GM19035 (cell line): ENCODE data around the gene ARHGEF16.

ENCODE experiments used
- ATAC-seq: cut with Tn5 transposase; IDR thresholded peaks from one replicate; pipeline ENCODE4 v1.9.1; 2021; ENCODE audit not compliant: unreplicated experiment

Gene ARHGEF16

DNA sequence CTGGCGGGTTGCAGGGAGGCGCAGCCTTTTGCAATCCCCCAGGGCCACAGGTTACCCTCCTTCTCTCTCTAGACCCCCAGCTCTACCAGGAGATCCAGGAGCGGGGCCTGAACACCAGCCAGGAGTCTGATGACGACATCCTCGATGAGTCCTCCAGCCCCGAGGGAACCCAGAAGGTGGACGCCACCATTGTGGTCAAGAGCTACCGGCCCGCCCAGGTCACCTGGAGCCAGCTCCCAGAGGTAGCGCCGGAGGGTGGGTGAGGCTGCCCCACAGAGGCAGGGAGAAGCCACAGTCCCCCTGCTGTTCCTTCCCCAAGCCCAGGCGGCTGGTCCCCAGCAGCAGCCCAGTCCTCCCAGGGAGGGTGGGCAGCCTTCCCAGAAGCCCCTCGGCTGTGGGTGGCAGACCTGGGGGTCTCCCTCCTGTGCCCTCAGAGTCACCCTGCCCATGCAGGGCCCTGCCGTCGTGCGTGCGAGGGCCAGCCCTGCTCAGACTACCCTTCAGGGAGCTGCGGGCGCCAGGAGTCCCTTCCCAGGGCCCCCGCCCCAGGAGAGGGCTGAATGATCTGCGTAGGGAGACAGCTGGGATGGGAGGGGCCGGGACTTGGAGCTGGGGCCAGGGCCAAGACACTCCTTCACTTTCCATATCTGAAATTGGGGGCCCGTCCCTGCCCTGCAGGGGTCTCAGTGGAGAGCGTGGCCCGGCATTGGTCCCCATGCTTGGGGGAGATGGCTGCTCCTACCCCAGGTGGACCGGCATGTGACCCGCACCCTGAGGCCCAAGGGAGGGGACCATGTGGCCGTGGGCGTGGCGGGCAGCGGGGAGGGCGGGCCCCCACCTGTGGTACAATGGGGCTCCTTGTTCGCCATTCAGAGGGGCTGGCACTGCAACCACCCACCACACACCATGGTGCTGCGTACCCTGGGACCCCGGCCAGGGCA is 12.9 kb downstream of the ARHGEF16 start:
- no peak for ATAC-seq

DNA sequence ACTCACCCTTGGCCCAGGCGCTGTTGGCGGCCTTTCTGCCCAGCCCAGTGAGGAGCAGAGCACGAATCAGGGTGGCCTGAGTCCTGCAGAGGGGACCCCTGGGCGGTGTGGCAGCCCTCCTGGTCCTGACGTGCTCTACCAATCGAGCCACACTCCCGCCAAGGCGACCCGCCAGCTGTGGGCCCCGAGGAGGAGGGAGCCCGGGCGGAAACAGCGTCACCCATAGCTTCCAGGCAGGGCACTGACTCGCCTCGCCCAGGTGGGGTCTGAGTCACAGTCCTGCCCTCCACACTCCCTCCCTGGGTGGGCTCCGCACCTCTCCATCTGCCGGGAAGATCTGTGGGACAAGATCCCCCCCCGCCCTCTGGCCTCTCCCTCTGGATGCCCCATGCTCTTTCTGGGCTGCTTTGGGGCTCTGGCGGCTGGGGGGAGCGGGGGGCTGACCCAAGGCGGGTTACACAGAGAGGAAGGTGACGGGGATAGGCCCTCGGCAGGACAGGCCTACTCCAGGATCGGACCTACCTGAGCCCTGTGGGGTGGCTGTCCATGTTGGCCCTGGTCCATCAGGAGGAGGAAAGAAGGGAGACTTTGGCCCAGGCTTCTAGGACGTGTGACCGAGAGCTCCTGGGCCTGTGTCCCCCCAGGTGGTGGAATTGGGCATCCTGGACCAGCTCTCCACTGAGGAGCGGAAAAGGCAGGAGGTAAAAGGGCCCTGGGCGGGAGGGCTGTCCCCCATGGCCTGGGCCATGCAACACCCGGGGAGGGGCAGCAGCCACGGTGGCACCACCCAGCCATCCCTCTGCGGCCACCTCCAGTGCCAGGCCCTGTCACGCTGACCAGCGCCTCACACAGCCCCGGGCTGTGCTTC is 14.0 kb downstream of the ARHGEF16 start:
- no peak for ATAC-seq

DNA sequence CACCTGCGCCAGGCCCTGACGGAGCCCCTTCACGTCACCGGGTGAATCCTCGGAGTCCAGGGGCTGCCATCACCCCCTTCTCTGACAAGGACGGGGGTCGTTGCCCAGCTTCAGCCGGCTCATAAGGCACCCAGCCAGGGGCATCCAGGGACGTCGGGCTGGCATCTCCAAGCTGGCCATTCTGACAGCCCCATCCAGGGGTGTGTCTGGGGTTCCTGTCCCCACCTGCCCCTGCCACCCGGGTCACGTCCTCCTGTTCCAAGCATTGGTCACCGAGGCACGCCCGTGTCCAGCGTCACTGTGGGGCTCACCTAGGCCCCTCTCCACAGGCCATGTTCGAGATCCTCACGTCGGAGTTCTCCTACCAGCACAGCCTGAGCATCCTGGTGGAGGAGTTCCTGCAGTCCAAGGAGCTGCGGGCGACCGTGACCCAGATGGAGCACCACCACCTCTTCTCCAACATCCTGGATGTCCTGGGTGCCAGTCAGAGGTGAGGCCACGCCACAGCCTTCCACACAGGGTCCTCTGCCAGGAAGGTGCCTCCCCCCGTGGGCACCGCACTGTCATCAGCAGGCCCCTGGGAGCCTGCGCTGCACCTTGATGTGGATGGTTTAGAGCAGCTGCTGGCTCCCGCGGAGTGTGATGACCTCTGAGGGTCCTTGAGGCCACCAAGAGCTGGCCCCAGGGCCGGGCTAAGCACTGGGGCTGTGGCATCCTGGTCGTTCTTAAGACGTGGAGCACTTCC is 14.8 kb downstream of the ARHGEF16 start:
- ATAC-seq, result no peak

DNA sequence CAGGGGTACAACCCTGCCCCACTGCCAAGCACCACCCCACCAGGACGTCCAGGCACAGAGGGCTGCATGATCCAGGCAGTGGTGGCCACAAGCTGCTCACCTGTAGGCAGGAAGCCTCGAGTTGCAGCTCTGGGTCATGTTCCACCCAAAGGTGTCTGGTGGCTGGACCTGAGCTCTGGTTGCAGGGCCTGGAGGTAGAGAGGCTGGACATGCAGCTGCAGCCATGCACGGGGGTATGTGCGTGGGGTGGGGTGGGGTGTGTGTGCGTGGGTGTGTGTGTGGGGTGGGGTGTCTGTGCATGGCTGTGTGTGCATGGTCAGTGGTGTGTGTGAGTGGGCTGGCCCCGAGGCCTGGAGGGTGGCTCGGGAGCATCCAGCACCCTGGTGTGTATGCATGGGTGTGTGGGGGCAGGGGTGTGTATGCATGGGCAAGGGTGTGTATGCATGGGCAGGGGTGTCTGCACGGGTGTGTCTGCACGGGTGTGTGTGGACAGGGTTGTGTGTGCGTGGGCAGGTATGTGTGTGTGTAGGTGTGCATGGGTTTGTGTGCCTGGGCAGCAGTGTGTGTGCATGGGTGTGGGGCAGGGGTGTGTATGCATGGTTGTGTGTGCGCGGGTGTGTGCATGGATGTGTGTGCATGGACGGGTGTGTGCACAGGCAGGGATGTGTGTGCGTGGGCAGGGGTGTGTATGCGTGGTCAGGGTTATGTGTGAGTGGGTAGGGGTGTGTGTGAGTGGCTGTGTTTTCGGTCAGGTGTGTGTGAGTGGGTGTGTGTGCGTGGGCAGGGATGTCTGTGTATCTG is 15.6 kb downstream of the ARHGEF16 start:
- ATAC-seq, result no peak

GRCh38 chr1:3470650-3471355 is 16.3 kb downstream of the ARHGEF16 start:
- no peak for ATAC-seq

GRCh38 chr1:3471356-3472087 is 17.1 kb downstream of the ARHGEF16 start:
- ATAC-seq, result no peak

GRCh38 chr1:3472088-3472850 is 17.8 kb downstream of the ARHGEF16 start:
- no peak for ATAC-seq

GRCh38 chr1:3472906-3473305 is 18.4 kb downstream of the ARHGEF16 start:
- ATAC-seq, result no peak

DNA sequence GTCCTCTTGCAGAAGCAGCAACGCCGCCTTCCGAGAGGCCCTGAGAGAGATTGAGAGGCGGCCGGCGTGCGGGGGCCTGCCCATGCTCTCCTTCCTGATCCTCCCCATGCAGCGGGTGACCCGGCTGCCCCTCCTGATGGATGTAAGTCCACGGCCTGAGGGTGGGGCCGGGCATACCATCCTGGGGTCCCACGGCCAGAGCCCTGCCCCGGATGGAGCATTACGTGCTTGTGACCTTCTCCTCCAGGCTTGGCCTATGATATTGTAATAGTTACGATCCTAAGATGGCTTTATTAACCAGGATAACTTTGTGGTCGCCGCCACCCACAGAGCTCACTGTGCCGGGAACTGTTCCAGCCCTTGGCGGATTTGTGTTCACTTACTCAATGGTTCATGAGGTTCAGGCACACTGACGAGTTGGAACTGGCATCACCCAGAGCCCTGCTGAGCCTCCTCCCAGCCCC is 18.9 kb downstream of the ARHGEF16 start:
- no peak for ATAC-seq

GRCh38 chr1:3474016-3474415 is 19.6 kb downstream of the ARHGEF16 start:
- ATAC-seq, result no peak

DNA sequence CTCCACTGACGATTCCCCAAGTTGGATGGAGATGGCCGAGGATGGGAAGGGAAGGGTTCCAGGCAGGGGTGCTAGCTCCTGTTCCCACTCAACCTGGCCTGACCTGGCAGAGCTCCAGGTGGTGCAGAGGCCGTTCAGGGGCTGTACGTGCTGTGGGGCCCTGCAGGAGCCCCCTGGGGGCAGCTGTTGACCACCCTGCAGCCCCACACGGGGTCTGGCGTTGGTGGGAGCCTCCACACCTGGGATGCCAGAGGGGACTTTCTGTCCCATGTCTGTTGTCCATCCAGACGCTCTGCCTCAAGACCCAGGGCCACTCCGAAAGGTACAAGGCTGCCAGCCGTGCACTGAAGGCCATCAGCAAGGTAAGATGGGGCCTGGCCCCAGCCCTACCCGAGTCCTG is 20.0 kb downstream of the ARHGEF16 start:
- no peak for ATAC-seq

GRCh38 chr1:3475839-3476573 is 21.5 kb downstream of the ARHGEF16 start:
- no peak for ATAC-seq

DNA sequence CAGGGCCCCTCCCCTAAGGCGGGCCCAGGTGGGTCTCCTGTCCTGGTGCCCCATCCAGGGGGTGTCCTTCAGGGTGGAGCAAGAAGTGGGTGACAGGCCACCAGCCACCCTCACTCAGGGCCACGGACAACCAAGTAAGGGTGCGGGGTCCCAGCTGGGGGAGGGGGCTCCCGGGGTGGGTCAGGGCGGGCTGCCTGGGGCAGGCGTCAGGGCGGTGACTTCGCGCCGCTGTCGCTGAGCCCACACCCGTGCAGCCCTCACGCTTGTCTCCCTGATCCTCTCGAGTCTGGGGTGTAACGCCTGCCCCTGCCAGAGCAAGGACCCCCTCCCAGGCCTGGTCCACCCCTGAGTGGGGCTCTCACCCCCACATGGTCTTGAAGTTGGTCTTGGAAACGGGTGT is 22.2 kb downstream of the ARHGEF16 start:
- ATAC-seq, result no peak

DNA sequence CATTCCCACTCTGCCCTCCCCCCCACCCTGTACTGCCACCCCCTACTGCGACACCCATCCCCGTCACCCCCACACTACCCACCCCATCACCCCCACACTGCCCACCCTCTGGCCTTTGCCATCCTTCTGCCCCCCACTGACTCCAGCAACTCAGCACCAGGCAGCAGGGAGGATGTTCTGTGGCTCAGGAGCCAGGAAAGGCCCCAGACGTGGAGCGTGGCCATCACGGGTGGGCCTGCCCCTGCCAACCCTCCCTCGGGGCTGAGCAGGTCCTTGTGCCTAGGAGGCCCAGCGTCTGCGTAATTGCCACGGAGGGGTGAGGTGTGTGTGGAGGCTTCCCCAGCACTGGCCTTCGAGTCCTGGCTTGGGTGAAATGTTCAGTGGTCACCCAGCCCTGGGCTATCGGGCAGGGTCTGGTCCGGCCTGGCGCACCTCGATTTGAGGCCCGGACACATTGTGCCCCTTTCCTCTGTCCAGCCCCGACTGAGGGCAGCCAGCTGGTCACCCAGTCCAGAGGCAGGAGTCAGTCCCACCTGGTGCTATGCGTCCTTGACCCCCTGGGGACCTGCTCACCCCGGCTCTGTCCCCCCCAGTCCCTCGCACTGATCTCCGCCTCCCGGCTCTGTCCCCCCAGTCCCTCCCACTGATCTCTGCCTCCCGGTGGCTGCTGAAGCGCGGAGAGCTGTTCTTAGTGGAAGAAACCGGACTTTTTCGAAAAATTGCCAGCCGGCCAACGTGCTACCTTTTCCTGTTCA is 23.0 kb downstream of the ARHGEF16 start:
- no peak for ATAC-seq

DNA sequence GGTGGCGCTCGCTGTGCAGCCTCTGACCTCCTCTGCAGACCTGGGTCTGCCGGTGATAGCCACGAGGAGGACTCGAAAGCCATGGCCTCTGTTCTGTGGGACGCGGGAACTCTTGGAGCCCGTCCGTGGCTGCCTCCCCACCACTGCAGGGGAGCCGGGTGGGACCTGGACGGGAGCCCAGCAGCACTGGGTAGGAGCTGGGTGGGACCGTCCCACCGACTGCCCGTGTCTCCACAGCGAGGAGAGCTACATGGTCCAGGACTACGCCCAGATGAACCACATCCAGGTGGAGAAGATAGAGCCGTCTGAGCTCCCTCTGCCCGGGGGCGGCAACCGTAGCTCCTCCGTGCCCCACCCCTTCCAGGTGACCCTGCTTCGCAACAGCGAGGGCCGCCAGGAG is 23.7 kb downstream of the ARHGEF16 start:
- ATAC-seq, result no peak

DNA sequence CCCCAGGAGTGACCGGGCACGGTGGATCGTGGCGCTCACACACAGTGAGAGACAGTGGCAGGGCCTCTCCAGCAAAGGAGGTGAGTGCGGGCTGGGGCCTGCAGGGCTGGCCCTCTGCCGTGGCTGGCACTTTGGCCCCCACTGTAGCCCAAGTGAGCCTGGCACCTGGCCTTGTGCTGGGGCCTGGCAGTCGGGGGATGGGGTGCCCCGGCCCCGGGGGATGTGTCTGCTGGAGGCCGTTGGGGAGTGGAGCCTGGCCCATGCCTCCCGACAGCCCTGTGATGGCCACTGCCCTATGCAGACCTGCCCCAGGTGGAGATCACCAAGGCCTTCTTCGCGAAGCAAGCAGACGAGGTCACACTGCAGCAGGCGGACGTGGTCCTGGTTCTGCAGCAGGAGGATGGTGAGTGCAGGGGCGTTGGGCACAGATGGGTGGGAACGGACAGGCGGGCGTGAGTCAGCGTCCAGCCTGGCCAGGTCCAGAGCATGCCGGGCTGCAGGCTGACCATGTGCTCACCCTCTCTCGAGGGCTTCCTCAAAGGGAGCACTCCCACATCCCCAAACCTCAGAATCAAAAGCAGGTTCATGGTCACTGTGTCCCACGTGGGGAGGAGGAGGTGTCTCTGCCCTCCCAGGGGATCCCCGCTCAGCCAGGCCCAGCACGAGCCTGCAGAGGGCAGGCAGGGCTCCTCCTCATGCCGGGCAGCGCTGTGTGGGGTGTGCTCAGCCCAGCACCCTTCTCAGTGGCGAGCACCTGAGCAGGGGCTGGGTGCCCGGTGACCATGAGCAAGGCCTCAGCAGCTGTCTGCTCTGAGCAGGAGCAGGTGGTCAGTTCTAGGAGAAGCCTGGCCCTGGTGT is 25.3 kb downstream of the ARHGEF16 start:
- ATAC-seq, result no peak
